Measurements from ENCODE around the gene SCN4A.
A peak's percentile ranks its signal among the peaks of the same experiment; 100 is the strongest.

SCN4A gene

DNA sequence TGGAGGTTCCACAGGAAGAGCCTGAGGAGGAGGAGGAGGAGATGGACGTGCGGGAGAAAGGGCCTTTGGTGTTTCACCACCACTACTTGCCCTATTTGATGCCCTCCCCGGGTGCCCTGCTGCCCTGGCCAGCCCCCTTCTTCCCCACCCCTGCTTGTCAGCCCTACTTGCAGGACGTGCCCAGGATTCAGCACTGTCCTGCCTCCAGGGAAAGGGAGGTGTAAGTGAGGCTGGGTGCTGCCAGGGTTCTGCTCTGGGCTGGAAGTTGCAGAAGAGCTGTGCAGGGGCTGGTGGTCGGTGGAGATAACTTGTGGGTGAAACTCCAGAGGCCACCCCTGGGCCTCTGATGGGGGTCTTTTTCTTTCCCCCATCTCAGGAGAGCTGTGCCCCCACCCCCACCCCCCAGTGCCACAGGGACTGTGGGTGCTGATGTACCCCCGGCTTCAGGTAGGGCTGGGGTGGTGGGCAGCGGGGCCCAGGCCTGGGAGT lies 28.4 kb upstream of the SCN4A start:
- Histone ChIP-seq H3K9ac (ENCODE audit: low read depth, low read length) (no peak overlapping the region), H3K27me3 (ENCODE audit: insufficient read depth, low read length, poor library complexity) (no peaks in the 10 kb centered on the region), H3K9me3 (ENCODE audit: insufficient read depth, low read length, severe bottlenecking) (no peaks in the 10 kb centered on the region), H4K20me1 (ENCODE audit: insufficient read depth, low read length) (peaks cover 4% of the 10 kb centered on the region; the same call in 1 of the 2 replicates), H2AFZ (ENCODE audit: low read depth, low read length) (no peak overlapping the region), H3K36me3 (ENCODE audit: insufficient read depth, low read length) (peaks cover 37% of the 10 kb centered on the region), H3K4me3 (ENCODE audit: low read depth in 1 of 2, low read length in 2 of 2) (no peak overlapping the region), H3K4me2 (ENCODE audit: insufficient read depth, low read length) (no peak overlapping the region), H3K4me1 (ENCODE audit: insufficient read depth, low read length) (peaks cover 22% of the 10 kb centered on the region), H3K27ac (ENCODE audit: low read length) (no peak overlapping the region), H3K79me2 (ENCODE audit: insufficient read depth, low read length) (no peaks in the 10 kb centered on the region)
- ATAC-seq (ENCODE audit: insufficient read depth, low read depth) (no peak), DNase-seq (no peak)
- no peak for TF ChIP-seq EZH2 (IDR thresholded peaks at IDR 0.05; ENCODE audit: borderline replicate concordance, low read depth, low read length, severe bottlenecking)
- TF ChIP-seq, protein P1, sequence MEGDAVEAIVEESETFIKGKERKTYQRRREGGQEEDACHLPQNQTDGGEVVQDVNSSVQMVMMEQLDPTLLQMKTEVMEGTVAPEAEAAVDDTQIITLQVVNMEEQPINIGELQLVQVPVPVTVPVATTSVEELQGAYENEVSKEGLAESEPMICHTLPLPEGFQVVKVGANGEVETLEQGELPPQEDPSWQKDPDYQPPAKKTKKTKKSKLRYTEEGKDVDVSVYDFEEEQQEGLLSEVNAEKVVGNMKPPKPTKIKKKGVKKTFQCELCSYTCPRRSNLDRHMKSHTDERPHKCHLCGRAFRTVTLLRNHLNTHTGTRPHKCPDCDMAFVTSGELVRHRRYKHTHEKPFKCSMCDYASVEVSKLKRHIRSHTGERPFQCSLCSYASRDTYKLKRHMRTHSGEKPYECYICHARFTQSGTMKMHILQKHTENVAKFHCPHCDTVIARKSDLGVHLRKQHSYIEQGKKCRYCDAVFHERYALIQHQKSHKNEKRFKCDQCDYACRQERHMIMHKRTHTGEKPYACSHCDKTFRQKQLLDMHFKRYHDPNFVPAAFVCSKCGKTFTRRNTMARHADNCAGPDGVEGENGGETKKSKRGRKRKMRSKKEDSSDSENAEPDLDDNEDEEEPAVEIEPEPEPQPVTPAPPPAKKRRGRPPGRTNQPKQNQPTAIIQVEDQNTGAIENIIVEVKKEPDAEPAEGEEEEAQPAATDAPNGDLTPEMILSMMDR (IDR thresholded peaks at IDR 0.05; ENCODE audit: borderline replicate concordance, extremely low read depth, low read length, poor library complexity, severe bottlenecking): no peak

DNA sequence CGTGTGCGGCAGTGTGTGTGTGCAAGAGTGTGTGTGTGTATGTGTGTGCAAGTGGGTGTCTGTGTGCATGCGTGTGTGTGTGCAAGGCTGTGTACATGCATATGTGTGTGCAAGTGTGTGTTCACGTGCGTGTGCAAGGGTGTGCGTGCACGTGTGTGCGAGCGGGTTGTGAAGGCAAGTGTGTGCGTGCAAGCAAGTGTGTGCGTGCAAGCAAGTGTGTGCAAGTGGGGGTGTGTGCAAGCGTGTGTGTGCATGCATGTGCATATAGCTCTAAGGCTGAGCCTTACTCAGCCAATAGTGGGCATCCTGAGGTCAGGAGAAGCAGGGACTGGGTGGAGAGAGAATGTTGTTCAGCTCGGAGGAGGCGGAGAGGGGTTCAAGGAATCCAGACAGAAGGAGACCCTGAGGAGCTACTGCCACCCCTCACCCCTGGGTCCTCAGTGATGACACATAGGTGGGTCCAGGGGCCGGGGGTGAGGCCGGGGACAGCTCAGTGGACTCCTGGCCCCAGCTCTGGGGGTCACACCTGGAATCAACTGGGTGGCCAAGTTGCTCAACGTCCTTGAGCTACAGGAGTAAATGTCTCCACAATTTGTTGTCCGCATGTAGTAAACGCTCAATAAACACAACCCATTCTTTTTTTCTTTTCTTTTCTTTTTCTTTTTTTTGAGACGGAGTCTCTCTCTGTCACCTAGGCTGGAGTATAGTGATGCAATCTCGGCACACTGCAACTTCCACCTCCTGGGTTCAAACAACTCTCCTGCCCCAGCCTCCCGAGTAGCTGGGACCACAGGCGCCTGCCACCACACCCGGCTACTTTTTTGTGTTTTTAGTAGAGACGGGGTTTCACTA lies 27.2 kb upstream of the SCN4A start:
- Histone ChIP-seq H3K4me1 (ENCODE audit: insufficient read depth, low read length) (peaks cover 22% of the 10 kb centered on the region), H3K4me3 (ENCODE audit: low read depth in 1 of 2, low read length in 2 of 2) (no peak overlapping the region), H3K4me2 (ENCODE audit: insufficient read depth, low read length) (peak overlapping the region; percentile 24), H3K9me3 (ENCODE audit: insufficient read depth, low read length, severe bottlenecking) (no peaks in the 10 kb centered on the region), H3K27me3 (ENCODE audit: insufficient read depth, low read length, poor library complexity) (no peaks in the 10 kb centered on the region), H2AFZ (ENCODE audit: low read depth, low read length) (no peak overlapping the region), H4K20me1 (ENCODE audit: insufficient read depth, low read length) (peaks cover 4% of the 10 kb centered on the region; the same call in 1 of the 2 replicates), H3K27ac (ENCODE audit: low read length) (no peak overlapping the region), H3K36me3 (ENCODE audit: insufficient read depth, low read length) (peaks cover 27% of the 10 kb centered on the region), H3K79me2 (ENCODE audit: insufficient read depth, low read length) (no peaks in the 10 kb centered on the region), H3K9ac (ENCODE audit: low read depth, low read length) (no peak overlapping the region)
- no peak for TF ChIP-seq EZH2 (IDR thresholded peaks at IDR 0.05; ENCODE audit: borderline replicate concordance, low read depth, low read length, severe bottlenecking)
- TF ChIP-seq, protein P1 (IDR thresholded peaks at IDR 0.05; ENCODE audit: borderline replicate concordance, extremely low read depth, low read length, poor library complexity, severe bottlenecking): no peak
- ATAC-seq (ENCODE audit: insufficient read depth, low read depth) (no peak), DNase-seq (no peak)

DNA sequence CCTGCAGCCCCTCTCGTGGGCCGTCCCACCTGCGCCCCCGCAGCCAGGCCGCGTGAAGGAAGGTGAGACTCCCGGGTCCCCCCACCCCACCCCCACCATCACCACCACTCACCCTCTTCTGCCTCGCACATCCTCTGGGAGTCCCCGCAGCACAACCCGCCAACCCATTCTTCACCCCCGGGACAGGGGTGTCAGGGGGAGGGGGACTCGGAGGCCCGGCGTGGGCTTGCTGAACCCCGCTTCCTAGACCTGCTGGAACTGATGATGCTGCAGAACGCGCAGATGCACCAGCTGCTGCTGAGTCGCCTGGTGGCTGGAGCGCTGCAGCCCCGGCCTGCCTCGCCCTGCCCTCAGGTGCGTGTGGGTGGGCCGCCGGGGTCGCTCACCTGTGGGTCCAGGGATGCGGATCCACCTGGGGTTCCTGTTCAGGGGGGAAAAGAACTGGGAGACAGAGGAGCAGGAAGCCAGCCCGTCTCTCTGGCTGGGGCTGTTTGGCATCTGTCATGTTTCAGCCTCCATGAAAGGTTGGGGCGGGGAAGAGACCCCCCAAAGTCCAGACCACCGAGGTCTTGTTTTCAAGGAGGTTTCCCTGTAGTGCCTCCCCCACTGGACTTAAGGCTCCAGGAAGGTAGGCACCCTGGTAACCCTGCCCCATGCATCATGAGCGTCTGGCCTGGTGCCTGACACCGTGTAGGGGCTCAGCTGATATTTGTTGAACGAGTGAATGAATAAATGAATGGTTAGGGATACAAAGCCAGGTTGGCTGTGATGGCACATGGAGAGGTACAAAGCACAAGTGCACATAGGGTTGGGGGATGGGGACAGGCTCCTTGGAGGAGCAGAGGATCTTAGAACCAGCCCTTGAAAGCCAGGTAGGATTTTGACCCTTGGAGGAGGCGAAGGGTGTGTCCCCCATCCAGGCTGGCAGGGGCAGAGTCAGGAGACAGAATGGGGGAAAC lies 26.3 kb upstream of the SCN4A start:
- peak overlapping the region; percentile 55 for H3K9ac ChIP-seq (ENCODE audit: low read depth, low read length)
- no peak overlapping the region for H3K27ac ChIP-seq (ENCODE audit: low read length)

More for the DNA sequence above, 26.3 kb upstream of the SCN4A start:
- Histone ChIP-seq H3K4me2 (ENCODE audit: insufficient read depth, low read length) (peak overlapping the region; percentile 92), H3K36me3 (ENCODE audit: insufficient read depth, low read length) (peaks cover 18% of the 10 kb centered on the region), H3K4me3 (ENCODE audit: low read depth in 1 of 2, low read length in 2 of 2) (peak overlapping the region; percentile 10 to 64; a peak in 3 of 4 replicates), H3K4me1 (ENCODE audit: insufficient read depth, low read length) (peaks cover 22% of the 10 kb centered on the region), H2AFZ (ENCODE audit: low read depth, low read length) (peak overlapping the region; percentile 85; the same call in 1 of the 2 replicates), H3K79me2 (ENCODE audit: insufficient read depth, low read length) (no peaks in the 10 kb centered on the region), H3K27me3 (ENCODE audit: insufficient read depth, low read length, poor library complexity) (no peaks in the 10 kb centered on the region), H4K20me1 (ENCODE audit: insufficient read depth, low read length) (peaks cover 4% of the 10 kb centered on the region; the same call in 1 of the 2 replicates), H3K9me3 (ENCODE audit: insufficient read depth, low read length, severe bottlenecking) (no peaks in the 10 kb centered on the region)
- ATAC-seq (ENCODE audit: insufficient read depth, low read depth) (no peak; the same call in 1 of the 3 replicates), DNase-seq (no peak)
- TF ChIP-seq, protein P1 (IDR thresholded peaks at IDR 0.05; ENCODE audit: borderline replicate concordance, extremely low read depth, low read length, poor library complexity, severe bottlenecking): no peak
- no peak for TF ChIP-seq EZH2 (IDR thresholded peaks at IDR 0.05; ENCODE audit: borderline replicate concordance, low read depth, low read length, severe bottlenecking)

Measured in DND-41 (cell line).